Measurements from ENCODE around the gene IL12RB2.

Gene IL12RB2, protein sequence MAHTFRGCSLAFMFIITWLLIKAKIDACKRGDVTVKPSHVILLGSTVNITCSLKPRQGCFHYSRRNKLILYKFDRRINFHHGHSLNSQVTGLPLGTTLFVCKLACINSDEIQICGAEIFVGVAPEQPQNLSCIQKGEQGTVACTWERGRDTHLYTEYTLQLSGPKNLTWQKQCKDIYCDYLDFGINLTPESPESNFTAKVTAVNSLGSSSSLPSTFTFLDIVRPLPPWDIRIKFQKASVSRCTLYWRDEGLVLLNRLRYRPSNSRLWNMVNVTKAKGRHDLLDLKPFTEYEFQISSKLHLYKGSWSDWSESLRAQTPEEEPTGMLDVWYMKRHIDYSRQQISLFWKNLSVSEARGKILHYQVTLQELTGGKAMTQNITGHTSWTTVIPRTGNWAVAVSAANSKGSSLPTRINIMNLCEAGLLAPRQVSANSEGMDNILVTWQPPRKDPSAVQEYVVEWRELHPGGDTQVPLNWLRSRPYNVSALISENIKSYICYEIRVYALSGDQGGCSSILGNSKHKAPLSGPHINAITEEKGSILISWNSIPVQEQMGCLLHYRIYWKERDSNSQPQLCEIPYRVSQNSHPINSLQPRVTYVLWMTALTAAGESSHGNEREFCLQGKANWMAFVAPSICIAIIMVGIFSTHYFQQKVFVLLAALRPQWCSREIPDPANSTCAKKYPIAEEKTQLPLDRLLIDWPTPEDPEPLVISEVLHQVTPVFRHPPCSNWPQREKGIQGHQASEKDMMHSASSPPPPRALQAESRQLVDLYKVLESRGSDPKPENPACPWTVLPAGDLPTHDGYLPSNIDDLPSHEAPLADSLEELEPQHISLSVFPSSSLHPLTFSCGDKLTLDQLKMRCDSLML

GRCh38 chr1:67307251-67308060, at the start of gene IL12RB2:
Gene IL12RB2 (plus strand): TSS chr1:67307873. CDS start chr1:67320369, 12,496 bp downstream.
- peak within 1 kb of the TSS; percentile 41 for H3K4me3 ChIP-seq (ENCODE audit: low read depth, low read length)
- no peak for DNase-seq (ENCODE audit: low read depth)

DNA sequence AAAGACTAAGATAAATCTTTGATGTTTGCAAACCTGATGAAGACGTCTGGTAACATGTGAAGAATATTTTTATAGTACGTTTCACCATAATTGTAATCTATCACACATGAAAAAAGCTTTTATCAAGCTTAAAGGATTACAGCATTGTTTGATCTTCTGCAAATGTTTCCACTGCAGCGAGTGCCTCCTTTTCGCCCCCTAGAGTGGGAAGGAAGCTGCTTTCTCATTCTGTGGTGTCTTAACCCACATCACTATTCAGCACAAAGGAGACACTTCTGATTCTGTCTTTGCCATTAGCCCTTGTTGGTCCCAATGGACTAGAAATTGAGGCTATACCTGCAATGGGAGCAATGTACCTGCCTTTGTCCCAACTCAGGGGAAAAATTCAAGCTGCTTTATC, 46.0 kb upstream of the IL12RB2 start:
- no peak overlapping the region for H3K4me3 ChIP-seq (ENCODE audit: low read depth, low read length)
- DNase-seq (ENCODE audit: low read depth): no peak

GRCh38 chr1:67262735-67263134, 44.9 kb upstream of the IL12RB2 start:
- H3K4me3 ChIP-seq (ENCODE audit: low read depth, low read length): no peak overlapping the region
- DNase-seq (ENCODE audit: low read depth): no peak

- no peak overlapping the region for H3K4me3 ChIP-seq (ENCODE audit: low read depth, low read length)
- no peak for DNase-seq (ENCODE audit: low read depth)
Observed at GRCh38 chr1:67264152-67264551, 43.5 kb upstream of the IL12RB2 start.

DNA sequence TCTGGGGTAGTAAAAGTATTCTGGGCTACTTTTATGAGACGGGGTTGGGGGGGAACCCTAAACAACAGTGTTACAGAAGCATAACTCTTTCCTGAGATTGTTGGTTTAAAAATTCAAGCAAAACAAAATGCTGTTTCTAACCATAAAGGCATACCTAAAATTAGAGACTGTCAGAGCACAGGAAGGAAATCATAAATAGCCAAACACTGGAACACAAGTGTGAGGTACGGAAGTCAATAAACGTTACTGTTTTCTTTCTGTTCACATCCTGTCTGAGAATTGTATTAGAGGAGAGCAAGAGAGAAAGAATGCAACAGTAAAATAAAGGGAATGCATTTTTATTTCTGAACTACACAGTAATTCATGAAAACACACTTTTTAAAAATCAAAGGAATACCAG, 42.8 kb upstream of the IL12RB2 start:
- DNase-seq (ENCODE audit: low read depth): no peak
- H3K4me3 ChIP-seq (ENCODE audit: low read depth, low read length): no peak overlapping the region

GRCh38 chr1:67269061-67269460, 38.6 kb upstream of the IL12RB2 start:
- no peak for DNase-seq (ENCODE audit: low read depth)
- H3K4me3 ChIP-seq (ENCODE audit: low read depth, low read length): no peak overlapping the region

DNA sequence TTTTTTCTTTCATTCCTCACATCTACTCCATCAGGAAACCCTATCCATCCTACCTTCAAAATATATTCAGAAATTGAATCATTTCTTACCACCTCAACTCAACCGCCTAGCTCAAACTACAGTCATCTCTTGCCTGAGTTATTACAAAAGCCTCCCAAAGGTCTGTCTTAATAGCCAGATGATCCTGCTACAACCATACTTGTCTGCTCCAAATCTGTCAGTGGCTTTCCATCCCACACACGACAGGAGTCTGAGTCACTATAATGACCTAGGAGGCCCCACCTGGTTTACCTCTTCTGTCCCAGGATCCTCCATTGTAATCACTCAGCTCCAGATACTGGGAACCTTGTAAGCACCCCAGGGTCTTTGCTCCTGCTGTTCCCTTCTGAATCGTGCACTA, 37.1 kb upstream of the IL12RB2 start:
- no peak overlapping the region for H3K4me3 ChIP-seq (ENCODE audit: low read depth, low read length)
- DNase-seq (ENCODE audit: low read depth): no peak

DNA sequence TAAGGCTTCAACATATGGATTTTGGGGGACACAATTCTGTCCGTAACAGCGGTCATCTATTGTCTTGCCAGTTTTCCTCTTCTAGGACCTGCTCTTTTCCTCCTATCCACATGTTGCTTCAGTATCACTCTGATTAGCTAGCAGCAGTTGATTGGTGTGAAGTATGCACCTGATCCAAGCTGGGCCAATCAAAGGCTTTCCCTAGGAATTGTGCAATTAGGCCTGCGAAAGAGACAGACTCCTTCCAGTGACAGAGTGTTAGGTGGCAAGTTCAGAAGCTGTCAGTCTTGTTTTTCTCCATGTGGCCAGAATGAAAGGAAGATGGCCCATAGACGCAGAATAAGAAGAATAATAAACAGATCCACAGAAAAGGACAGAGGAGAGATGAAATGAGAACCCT, 34.1 kb upstream of the IL12RB2 start:
- DNase-seq (ENCODE audit: low read depth): no peak
- H3K4me3 ChIP-seq (ENCODE audit: low read depth, low read length): no peak overlapping the region

GRCh38 chr1:67274623-67275325, 32.9 kb upstream of the IL12RB2 start:
- DNase-seq (ENCODE audit: low read depth): no peak

GRCh38 chr1:67280696-67281095, 27.0 kb upstream of the IL12RB2 start:
- H3K4me3 ChIP-seq (ENCODE audit: low read depth, low read length): no peak overlapping the region
- DNase-seq (ENCODE audit: low read depth): no peak

More at GRCh38 chr1:67274623-67275325, 32.9 kb upstream of the IL12RB2 start:
- no peak overlapping the region for H3K4me3 ChIP-seq (ENCODE audit: low read depth, low read length)

- H3K4me3 ChIP-seq (ENCODE audit: low read depth, low read length): no peak overlapping the region
- no peak for DNase-seq (ENCODE audit: low read depth)
Observed at GRCh38 chr1:67281244-67281643, 26.4 kb upstream of the IL12RB2 start.

DNA sequence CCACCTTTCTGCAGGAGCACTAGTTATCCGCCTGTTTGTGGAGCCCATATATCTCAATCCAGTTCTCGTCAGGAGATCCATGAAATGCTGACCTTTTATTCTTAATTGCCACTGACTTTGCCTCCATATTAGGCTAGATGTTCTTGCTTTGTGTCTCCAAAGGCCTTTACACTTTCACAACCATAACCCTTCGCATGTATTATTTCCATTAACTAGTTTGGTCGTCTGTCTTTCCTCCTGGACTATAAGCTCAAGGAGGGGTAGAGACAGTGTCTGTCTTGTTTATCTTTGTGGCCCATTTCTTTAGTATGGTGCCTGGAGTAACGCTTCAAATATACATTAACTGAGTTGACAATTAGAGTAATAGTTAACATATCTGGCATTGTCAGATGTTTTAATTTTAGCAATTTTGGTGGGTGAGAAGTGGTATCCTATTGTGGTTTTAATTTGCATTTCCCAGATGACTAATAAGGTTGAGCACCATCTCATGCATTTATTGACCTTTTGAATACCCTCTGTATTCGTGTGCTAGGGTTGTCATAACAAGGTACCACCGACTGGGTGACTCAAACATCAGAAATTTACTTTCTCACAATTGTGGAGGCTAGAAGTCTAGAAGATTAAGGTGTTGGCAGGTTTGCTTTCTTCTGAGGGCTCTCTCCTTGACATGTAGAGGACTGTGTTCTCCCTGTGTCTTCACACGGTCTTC, 21.7 kb upstream of the IL12RB2 start:
- no peak for DNase-seq (ENCODE audit: low read depth)
- H3K4me3 ChIP-seq (ENCODE audit: low read depth, low read length): no peak overlapping the region

- H3K4me3 ChIP-seq (ENCODE audit: low read depth, low read length): no peak overlapping the region
- DNase-seq (ENCODE audit: low read depth): no peak
Observed at GRCh38 chr1:67290236-67290635, 17.4 kb upstream of the IL12RB2 start.

DNA sequence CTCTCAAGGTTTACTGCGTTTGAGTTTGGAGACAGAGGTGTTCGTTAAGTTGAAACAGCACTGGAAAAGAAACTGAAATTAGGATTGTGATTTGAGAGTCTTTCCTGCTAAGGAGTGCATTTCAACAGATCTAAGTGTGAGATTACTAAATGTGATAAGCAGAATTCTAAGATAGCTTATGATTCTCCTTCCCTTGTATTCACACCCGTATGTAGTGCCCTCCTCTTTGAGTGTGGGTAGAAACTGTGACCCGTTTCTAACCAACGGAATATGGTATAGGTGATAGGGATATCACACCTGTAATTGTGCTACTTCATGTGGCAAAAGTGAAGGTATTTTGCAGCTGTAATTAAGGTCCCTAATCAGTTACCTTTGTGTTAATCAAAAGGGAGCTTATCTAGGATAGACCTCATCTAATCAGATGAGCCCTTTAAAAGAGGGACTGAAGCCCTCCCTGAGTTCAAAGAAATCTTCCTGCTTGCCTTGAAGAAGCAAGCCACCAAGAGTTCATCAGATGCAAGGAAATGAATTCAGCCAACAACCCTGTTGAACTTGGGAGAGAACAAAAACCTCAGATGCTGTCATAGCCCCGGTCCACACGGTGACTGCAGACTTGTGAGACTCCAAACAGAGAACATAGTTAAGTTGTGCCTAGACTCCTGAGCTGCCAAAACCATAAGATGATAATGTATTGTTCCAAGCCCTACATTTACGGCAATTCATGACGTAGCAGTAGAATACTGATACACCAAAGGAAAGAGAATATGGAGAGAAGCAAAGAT, 12.6 kb upstream of the IL12RB2 start:
- H3K4me3 ChIP-seq (ENCODE audit: low read depth, low read length): no peak overlapping the region
- DNase-seq (ENCODE audit: low read depth): no peak

GRCh38 chr1:67298762-67299161, 8.9 kb upstream of the IL12RB2 start:
- no peak overlapping the region for H3K4me3 ChIP-seq (ENCODE audit: low read depth, low read length)
- no peak for DNase-seq (ENCODE audit: low read depth)

- DNase-seq (ENCODE audit: low read depth): no peak
- H3K4me3 ChIP-seq (ENCODE audit: low read depth, low read length): no peak overlapping the region
Observed at GRCh38 chr1:67299296-67299695, 8.4 kb upstream of the IL12RB2 start.

- no peak overlapping the region for H3K4me3 ChIP-seq (ENCODE audit: low read depth, low read length)
- no peak for DNase-seq (ENCODE audit: low read depth)
Observed at GRCh38 chr1:67300561-67300960, 7.1 kb upstream of the IL12RB2 start.

- no peak for DNase-seq (ENCODE audit: low read depth)
- no peak overlapping the region for H3K4me3 ChIP-seq (ENCODE audit: low read depth, low read length)
Observed at GRCh38 chr1:67304023-67304422, 3.6 kb upstream of the IL12RB2 start.
